Measurements from ENCODE around the gene EIF2D.
"Not testable (repeated sequence)": the region's sequence is repeated elsewhere in the genome, so short reads cannot be mapped to it uniquely, and the experiment has no call there.

The EIF2D gene

GRCh38 chr1:206635080-206635977 is 23.1 kb upstream of the EIF2D start, which contains the start of gene DYRK3:
Gene DYRK3 (plus strand): TSS chr1:206635536. CDS start chr1:206635704, 168 bp downstream.
- DNase-seq = peak; percentile 93

- DNase-seq = peak; percentile 86
Measured at GRCh38 chr1:206634365-206635079, 22.3 kb upstream of the EIF2D start.

GRCh38 chr1:206633708-206634121 is 21.4 kb upstream of the EIF2D start:
- no peak for DNase-seq

GRCh38 chr1:206631085-206631509 is 18.8 kb upstream of the EIF2D start:
- DNase-seq = peak; percentile 88

GRCh38 chr1:206628916-206629315 is 16.7 kb upstream of the EIF2D start:
- no peak for DNase-seq

GRCh38 chr1:206626396-206626795 is 14.1 kb upstream of the EIF2D start:
- DNase-seq = not testable (repeated sequence)

- no peak for DNase-seq
Measured at GRCh38 chr1:206609229-206609991, 2.9 kb downstream of the EIF2D start.

GRCh38 chr1:206608108-206608698 is 4.1 kb downstream of the EIF2D start:
- peak; percentile 69 for DNase-seq

GRCh38 chr1:206606867-206607266 is 5.4 kb downstream of the EIF2D start:
- DNase-seq = no peak

- DNase-seq = no peak
Measured at GRCh38 chr1:206604861-206605260, 7.4 kb downstream of the EIF2D start.

- no peak for DNase-seq
Measured at GRCh38 chr1:206600527-206600926, 11.7 kb downstream of the EIF2D start.

GRCh38 chr1:206596319-206596666 is 16.0 kb downstream of the EIF2D start:
- no peak for DNase-seq

GRCh38 chr1:206595581-206596318 is 16.5 kb downstream of the EIF2D start:
- DNase-seq = no peak

- no peak for DNase-seq
Measured at GRCh38 chr1:206593351-206593925, 18.8 kb downstream of the EIF2D start.

GRCh38 chr1:206591696-206592095 is 20.6 kb downstream of the EIF2D start:
- no peak for DNase-seq

- DNase-seq = no peak
Measured at GRCh38 chr1:206591226-206591625, 21.0 kb downstream of the EIF2D start.

GRCh38 chr1:206590025-206590758 is 22.1 kb downstream of the EIF2D start:
- DNase-seq = no peak

- DNase-seq = no peak
Measured at GRCh38 chr1:206589206-206589605, 23.1 kb downstream of the EIF2D start.

- no peak for DNase-seq
Measured at GRCh38 chr1:206588492-206588891, 23.8 kb downstream of the EIF2D start.

GRCh38 chr1:206587904-206588303 is 24.4 kb downstream of the EIF2D start:
- peak; percentile 46 for DNase-seq

All from islet precursor cell (in vitro differentiated cells).